Fibroblast of the aortic adventitia (primary cell): ENCODE results near the gene SERPING1. TPM values are rescaled to one million over a fixed set of nuclear protein-coding genes. Genes with fewer than 3 reads are reported as not detected.

Source experiments
- DNase-seq: peaks from one replicate; pipeline ENCODE4 v3.0.0-alpha.2; 2010; ENCODE audit warnings: low read depth
- H3K4me3 ChIP-seq: 2 replicates; pipeline ENCODE4 v1.5.1; 2011; ENCODE audit warnings: low read depth, mild to moderate bottlenecking, control low read depth, low read length, moderate library complexity
- CTCF ChIP-seq: IDR thresholded peaks from 2 replicates; pipeline ENCODE4 v1.5.1; 2011; ENCODE audit warnings: mild to moderate bottlenecking, low read length, control low read depth, inconsistent platforms; ENCODE audit not compliant: insufficient read depth
- total RNA-seq: library from RNA; depleted of rRNA; stranded (reverse); fragments of >200 nt; gene quantifications from 2 replicates; pipeline ENCODE4 v1.2.3, GENCODE V29; 2012; ENCODE audit warnings: low replicate concordance

Gene SERPING1
- total RNA-seq, 1 donor = 64.9 TPM

GRCh38 chr11:57640068-57640800 is 42.7 kb downstream of the SERPING1 start:
- DNase-seq = no peak

GRCh38 chr11:57641011-57641807 is 43.7 kb downstream of the SERPING1 start:
- peak; percentile 77 for DNase-seq

More at GRCh38 chr11:57640068-57640800, 42.7 kb downstream of the SERPING1 start:
- peak overlapping the region; percentile 97 for H3K4me3 ChIP-seq
- TF ChIP-seq CTCF = no peak

GRCh38 chr11:57643802-57644201 is 46.3 kb downstream of the SERPING1 start:
- DNase-seq = peak; percentile 65
- peak; percentile 20 for TF ChIP-seq CTCF
- no peak overlapping the region for H3K4me3 ChIP-seq

More at GRCh38 chr11:57641011-57641807, 43.7 kb downstream of the SERPING1 start:
- TF ChIP-seq CTCF = peak; percentile 71
- H3K4me3 ChIP-seq = peak overlapping the region; percentile 97

- TF ChIP-seq CTCF = peak; percentile 90
- DNase-seq = peak; percentile 74
- no peak overlapping the region for H3K4me3 ChIP-seq
These were observed 47.5 kb downstream of the SERPING1 start for GRCh38 chr11:57644748-57645688.

GRCh38 chr11:57645689-57646085 is 48.2 kb downstream of the SERPING1 start:
- no peak for DNase-seq
- TF ChIP-seq CTCF = no peak
- no peak overlapping the region for H3K4me3 ChIP-seq

GRCh38 chr11:57646194-57646798 is 48.8 kb downstream of the SERPING1 start:
- no peak for DNase-seq
- H3K4me3 ChIP-seq = no peak overlapping the region
- TF ChIP-seq CTCF = no peak
